ENCODE measurements around the gene PPP1R12B.
"Not testable (repeated sequence)": the region's sequence is repeated elsewhere in the genome, so short reads cannot be mapped to it uniquely, and the experiment has no call there.

The PPP1R12B gene

GRCh38 chr1:202483362-202483761, 134.9 kb downstream of the PPP1R12B start:
- not testable (repeated sequence) for DNase-seq

DNA sequence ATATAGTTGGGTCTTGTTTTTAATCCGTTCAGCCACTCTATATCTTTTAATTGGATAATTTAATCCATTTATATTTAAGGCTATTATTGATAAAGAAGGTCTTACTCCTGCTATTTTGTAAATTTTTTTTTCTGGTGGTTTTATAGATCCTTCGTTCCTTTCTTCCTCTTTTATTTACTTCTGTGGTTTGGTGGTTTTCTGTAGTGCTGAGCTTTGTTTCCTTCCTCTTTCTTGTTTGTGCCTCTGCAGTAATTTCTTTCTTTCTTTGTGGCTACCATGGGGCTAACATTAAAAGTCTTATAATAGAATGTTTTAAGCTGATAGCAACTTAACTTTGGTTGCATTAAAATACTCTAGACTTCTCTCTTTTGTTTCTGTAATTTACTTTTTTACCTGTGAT, 135.5 kb downstream of the PPP1R12B start:
- not testable (repeated sequence) for DNase-seq

GRCh38 chr1:202484820-202485219, 136.3 kb downstream of the PPP1R12B start:
- DNase-seq = not testable (repeated sequence)

GRCh38 chr1:202488178-202488649, 139.7 kb downstream of the PPP1R12B start:
- DNase-seq = not testable (repeated sequence)

- DNase-seq = not testable (repeated sequence)
Observed at GRCh38 chr1:202489101-202489500, 140.6 kb downstream of the PPP1R12B start.

- not testable (repeated sequence) for DNase-seq
Observed at GRCh38 chr1:202493112-202493511, 144.6 kb downstream of the PPP1R12B start.

- no peak for DNase-seq
Observed at GRCh38 chr1:202498542-202498941, 150.0 kb downstream of the PPP1R12B start.

DNA sequence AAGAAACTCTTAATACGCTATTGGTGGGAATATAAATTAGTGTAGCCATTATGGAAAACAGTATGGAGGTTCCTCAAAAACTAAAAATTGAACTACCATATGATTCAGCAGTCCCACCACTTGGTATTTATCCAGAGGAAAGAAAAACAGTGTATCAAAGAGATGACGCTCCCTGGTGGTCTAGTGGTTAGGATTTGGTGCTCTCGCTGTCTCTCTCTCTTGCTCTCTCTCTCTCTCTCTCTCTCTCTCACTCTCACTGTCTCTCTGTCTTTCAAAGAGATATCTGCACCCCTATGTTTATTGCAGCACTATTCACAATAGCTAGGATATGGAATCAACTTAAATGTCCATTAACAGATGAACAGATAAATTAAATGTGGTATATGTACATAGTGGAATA, 151.5 kb downstream of the PPP1R12B start:
- DNase-seq = not testable (repeated sequence)

GRCh38 chr1:202501281-202501680, 152.8 kb downstream of the PPP1R12B start:
- DNase-seq = peak; percentile 17

DNA sequence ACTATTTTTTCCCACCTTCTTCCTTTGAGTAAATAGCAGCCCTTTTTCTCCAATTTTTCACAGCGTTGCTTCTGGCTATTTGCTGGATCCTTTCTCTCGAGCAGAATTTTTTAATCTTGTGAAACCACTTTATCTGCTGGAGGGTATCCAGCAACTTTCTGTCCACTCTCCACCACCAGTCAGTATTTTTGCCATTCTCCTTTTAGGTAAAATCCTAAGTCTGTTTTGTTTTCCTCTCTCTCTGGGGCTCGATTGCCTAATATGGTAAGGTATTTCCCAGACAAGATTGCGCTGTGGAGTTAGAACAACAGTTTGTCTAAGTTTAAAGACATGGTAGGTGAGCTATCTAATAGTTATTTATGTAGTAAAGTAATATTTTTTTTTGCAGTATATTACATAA, 156.9 kb downstream of the PPP1R12B start:
- peak; percentile 16 for DNase-seq

- peak; percentile 18 for DNase-seq
Observed at GRCh38 chr1:202505880-202506575, 157.5 kb downstream of the PPP1R12B start.

DNA sequence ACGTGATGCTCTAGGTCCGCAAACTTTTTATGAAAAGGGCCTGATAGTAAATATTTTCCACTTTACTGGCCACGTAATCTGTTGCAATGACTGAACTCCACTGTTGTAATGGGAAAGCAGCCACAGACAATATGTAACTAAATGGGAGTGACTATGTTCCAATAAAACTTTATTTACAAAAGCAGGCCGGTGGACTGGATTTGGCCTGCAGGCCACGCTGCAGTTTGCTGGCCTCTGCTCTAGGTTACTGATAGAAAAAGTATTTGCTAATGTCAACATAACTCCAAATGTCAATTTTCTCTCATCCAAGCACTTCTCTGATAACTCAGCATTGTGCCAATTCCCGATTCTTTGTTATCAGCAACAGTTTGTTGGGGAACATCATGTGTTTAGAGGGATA, 160.4 kb downstream of the PPP1R12B start:
- not testable (repeated sequence) for DNase-seq

- DNase-seq = not testable (repeated sequence)
Observed at GRCh38 chr1:202513875-202514274, 165.4 kb downstream of the PPP1R12B start.

GRCh38 chr1:202516434-202516877, 168.0 kb downstream of the PPP1R12B start:
- DNase-seq = no peak

DNA sequence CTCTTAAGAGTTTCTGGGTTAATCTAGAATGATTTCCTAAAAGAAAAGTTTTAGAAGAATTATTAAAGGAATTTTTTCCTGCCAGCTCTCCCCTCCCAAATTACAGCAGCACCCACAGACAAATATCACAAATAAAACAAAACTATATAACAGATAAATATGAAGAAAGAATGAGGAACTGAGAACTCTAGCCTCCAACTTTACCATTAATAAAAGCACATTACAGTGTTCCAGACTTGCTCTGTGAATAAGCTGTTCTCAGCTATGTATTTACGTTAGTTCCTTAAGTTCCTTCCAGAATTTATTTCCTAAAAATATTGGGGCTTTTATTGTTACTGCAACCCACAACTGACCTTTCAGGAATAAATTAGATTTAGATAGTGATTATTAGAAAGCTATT, 168.6 kb downstream of the PPP1R12B start:
- not testable (repeated sequence) for DNase-seq

- DNase-seq = not testable (repeated sequence)
Observed at GRCh38 chr1:202518180-202518579, 169.7 kb downstream of the PPP1R12B start.

- not testable (repeated sequence) for DNase-seq
Observed at GRCh38 chr1:202518905-202519304, 170.4 kb downstream of the PPP1R12B start.

DNA sequence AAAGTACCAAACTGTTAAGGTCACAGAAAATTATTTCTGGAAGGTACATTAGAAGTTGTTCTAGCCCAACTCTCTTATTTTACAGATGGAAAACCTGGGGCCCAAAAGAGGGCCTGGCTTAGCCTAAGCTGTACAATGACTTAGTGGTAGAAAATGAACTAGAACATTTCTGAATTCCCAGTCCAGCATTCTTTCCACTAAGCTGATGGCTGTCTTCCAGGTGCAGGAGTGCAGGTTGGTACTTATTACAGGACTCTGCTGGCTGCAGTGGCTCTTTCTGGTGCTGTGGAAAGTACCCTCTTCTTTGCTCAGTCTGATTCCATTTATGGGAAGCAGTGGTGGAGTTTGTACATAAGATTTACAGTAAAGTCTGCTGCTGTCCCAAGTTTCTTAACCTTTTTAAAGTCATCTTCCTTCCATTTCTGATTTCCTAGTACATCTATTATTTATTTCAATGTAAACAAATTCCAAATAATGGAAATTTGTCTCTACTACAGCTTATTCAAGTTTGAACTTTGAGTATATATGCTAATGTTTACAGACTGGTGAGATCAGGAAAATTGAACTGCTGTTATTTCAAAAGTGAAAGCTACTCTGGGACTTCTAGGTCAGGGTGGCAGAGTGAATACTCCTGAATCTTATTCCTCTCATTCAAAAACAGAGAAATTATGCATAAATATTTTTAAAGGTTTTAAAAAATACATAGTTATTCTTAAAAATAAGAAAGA, 171.8 kb downstream of the PPP1R12B start:
- DNase-seq = not testable (repeated sequence)

- not testable (repeated sequence) for DNase-seq
Observed at GRCh38 chr1:202520857-202521216, 172.3 kb downstream of the PPP1R12B start.

DNA sequence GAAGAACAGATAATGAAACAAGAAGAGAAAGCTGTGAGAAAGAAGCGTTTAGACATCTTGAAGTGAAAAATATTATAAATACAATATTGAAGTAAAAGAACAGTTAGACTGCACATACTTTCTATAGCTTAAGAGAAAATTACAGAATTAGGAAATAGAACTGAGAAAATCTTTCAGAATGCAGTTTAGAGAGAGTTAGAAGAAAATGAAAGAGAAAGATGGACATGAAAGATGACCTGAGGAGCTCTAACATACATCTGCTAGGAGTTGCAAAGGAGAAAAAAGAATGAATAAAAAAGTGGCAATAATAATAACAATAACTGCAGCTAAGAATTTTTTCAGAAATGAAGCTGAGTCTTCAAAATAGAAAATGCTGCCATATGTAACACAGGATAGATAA, 173.0 kb downstream of the PPP1R12B start:
- not testable (repeated sequence) for DNase-seq

DNA sequence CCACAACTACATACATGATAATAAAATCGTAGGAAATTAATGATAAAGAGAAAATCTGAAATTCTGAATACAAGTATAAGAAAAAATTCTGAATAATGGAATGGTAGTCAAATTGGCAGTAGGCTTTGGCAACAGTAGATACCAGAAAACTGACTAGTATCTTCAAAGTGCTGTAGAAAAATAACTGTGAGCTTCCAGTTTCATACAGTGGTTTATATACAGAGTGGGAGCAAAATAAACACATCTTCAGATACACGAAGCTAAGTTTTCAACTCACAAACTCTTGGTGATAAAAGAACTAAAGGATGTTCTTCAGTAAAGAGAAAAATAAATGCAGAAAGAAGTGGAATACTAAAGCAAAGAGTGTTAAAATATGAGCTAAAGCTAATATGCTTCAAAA, 173.4 kb downstream of the PPP1R12B start:
- no peak for DNase-seq

DNA sequence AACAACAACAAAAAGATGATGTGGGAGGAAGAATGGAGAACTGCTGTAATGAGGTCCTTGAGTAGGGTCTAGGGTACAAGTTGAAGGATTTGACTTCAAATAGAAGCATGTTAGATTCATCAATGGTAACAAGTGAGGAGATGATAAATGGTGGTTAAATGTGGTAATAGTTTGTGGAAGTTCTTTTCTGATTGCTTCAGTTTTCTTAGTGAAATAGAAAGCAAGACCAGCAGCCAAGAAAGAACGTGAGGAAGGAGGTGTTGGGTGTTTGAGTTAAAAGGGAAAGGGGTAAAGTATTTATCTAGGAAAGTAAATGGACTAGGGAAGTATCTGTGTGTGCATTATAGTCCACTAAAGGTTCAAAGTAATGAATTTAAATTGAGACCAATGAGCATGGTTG, 177.6 kb downstream of the PPP1R12B start:
- not testable (repeated sequence) for DNase-seq

DNA sequence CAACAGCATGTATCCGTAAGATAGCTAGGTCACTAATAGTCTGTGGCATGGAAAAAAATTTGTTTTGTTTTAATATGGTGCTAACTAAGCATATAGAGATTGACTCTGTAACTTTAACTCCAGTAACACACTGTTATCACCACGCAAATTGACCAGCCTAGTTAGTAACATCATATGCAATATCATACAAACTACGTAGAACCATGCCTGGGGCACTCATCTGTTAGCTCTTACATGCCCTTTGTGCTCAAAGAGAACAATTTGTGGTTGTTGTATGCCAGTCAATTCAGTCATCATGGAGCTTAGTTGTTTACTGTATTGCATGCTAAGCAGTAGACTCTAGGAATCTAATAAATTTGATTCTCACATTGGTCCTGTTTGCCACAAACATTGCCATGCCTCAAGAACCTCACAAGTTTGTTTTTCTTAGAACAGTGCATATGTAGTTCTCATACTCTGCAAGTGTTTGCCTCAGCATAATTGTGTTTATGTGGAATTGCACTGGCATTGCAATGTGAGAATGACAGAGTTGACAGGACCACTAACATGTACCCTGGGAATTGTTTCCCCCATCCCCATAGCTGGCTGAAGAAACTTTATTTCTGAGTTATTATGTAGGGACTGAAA, 179.7 kb downstream of the PPP1R12B start:
- not testable (repeated sequence) for DNase-seq

Measured in right kidney (tissue), 1 donor.